ENCODE data around the gene ITCH. TPM values are rescaled to one million over a fixed set of nuclear protein-coding genes. Genes with fewer than 3 reads are reported as not detected.
"Not testable (repeated sequence)": the region's sequence is repeated elsewhere in the genome, so short reads cannot be mapped to it uniquely, and the experiment has no call there.

ITCH gene
- total and polyA plus RNA-seq, 2 experiments from 2014 or later: 14.3 to 39.2 TPM

DNA sequence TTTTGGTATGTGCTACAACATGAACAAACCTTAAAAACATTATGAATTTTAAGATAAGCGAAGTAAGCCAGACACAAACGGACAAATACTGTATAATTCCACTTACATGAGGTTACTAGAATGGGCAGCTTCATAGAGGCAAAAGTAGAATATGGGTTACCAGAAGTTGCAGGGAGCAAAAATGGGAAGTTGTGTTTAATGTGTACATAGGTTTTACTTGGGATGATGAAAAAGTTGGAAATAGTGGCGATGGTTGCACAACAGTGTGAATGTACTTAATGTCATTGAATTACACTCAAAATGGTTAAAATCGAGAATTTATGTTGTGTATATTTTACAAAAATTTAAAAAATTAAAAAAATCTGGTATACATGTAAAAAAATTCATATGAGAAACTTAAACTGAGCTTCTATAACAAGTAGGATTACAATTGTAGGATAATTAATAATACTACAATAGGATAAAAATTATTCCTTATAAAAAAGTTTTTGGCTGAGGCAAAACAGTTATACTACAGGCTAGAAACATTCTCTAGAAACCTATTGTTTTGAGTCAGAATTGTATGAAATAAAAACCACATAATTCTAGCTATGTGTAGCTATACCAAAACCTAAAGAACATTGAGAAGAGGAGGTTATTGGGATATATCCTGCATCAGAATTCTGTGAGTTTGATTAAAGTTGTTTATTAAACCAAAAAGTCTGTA lies 128.3 kb downstream of the ITCH start:
- peaks cover 38% of the 10 kb centered on the region for H3K36me3 ChIP-seq
- no peak overlapping the region for H3K27ac ChIP-seq
- no peaks in the 10 kb centered on the region for H3K9me3 ChIP-seq (ENCODE audit: low read depth)
- no peak for DNase-seq (ENCODE audit: low read depth in 1 of 2, low spot score in 1 of 2)
- TF ChIP-seq CTCF (IDR thresholded peaks at IDR 0.05; ENCODE audit: low read depth, low read length): no peak
- no peaks in the 10 kb centered on the region for H3K4me1 ChIP-seq (ENCODE audit: low read depth)
- no peak overlapping the region for H3K4me3 ChIP-seq
- no peaks in the 10 kb centered on the region for H3K27me3 ChIP-seq

- no peaks in the 10 kb centered on the region for H3K9me3 ChIP-seq (ENCODE audit: low read depth)
- TF ChIP-seq CTCF (IDR thresholded peaks at IDR 0.05; ENCODE audit: low read depth, low read length): no peak
- no peak overlapping the region for H3K4me3 ChIP-seq
- H3K27ac ChIP-seq: no peak overlapping the region
- H3K27me3 ChIP-seq: no peaks in the 10 kb centered on the region
- peaks cover 38% of the 10 kb centered on the region for H3K36me3 ChIP-seq
- no peaks in the 10 kb centered on the region for H3K4me1 ChIP-seq (ENCODE audit: low read depth)
- no peak for DNase-seq (ENCODE audit: low read depth in 1 of 2, low spot score in 1 of 2)
Observed at GRCh38 chr20:34491932-34492509, 128.9 kb downstream of the ITCH start.

DNA sequence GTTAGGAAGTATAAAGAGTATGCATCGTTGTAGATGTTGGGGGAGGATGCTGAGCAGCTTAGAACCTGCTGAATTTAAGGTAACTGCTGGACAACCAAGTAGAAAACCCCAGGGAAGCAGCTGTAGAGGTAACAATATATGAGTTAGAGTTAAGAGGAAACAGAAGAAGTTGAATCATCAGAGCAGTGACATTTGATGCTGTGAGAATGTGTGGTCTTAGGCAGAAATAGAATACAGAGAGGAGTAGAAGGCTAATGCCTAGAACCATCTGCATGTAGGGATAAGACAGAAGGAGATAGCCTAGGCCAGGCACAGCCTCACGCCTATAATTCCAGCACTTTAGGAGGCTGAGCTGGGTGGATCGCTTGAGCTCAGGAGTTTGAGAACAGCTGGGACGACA lies 130.6 kb downstream of the ITCH start:
- H3K36me3 ChIP-seq: peaks cover 35% of the 10 kb centered on the region

DNA sequence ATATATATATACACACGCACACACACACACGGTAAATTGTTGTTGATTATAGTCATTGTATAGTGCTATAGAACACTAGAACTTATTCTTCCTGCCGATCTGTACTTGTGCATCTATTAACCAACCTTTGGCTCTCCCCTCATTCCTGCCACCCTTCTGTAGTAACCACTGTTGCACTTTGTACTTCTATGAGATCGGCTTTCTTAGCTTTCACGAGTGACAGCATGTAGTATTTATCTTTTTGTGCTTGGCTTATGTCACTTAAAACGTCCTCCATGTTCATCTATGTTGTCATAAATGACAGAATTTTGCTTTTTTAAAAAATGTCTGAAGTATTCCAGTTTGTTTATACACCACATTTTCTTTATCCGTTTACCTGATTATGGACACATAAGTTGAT lies 132.2 kb downstream of the ITCH start:
- no peak for DNase-seq (ENCODE audit: low read depth in 1 of 2, low spot score in 1 of 2)
- no peaks in the 10 kb centered on the region for H3K9me3 ChIP-seq (ENCODE audit: low read depth)
- no peak overlapping the region for H3K4me3 ChIP-seq
- peaks cover 25% of the 10 kb centered on the region for H3K36me3 ChIP-seq
- H3K27ac ChIP-seq: no peak overlapping the region
- H3K4me1 ChIP-seq (ENCODE audit: low read depth): no peaks in the 10 kb centered on the region
- no peak for TF ChIP-seq CTCF (IDR thresholded peaks at IDR 0.05; ENCODE audit: low read depth, low read length)
- H3K27me3 ChIP-seq: no peaks in the 10 kb centered on the region

More for the DNA sequence above, 130.6 kb downstream of the ITCH start:
- Histone ChIP-seq H3K9me3 (ENCODE audit: low read depth) (no peaks in the 10 kb centered on the region), H3K4me1 (ENCODE audit: low read depth) (no peaks in the 10 kb centered on the region), H3K27me3 (no peaks in the 10 kb centered on the region), H3K4me3 (no peak overlapping the region), H3K27ac (no peak overlapping the region)
- no peak for DNase-seq (ENCODE audit: low read depth in 1 of 2, low spot score in 1 of 2)
- no peak for TF ChIP-seq CTCF (IDR thresholded peaks at IDR 0.05; ENCODE audit: low read depth, low read length)

DNA sequence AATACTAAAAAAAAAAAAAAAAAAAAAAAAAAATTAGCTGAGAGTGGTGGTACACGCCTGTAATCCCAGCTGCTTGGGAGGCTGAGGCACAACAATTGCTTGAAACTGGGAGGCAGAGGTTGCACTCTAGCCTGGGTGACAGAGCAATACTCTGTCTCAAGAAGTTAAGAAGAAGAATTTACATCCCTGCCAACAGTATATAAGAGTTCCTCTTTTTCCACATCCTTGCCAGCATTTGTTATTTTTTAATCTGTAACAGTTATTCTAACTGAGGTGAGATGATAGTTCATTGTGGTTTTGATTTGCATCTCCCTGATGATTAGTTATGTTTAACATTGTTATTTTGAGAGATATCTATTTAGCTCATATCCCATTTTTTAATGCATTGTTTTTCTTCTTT lies 132.8 kb downstream of the ITCH start:
- Histone ChIP-seq H3K4me1 (ENCODE audit: low read depth) (no peaks in the 10 kb centered on the region), H3K27me3 (no peaks in the 10 kb centered on the region), H3K36me3 (peaks cover 25% of the 10 kb centered on the region), H3K4me3 (no peak overlapping the region), H3K27ac (no peak overlapping the region), H3K9me3 (ENCODE audit: low read depth) (no peaks in the 10 kb centered on the region)
- DNase-seq (ENCODE audit: low read depth in 1 of 2, low spot score in 1 of 2): no peak
- TF ChIP-seq CTCF (IDR thresholded peaks at IDR 0.05; ENCODE audit: low read depth, low read length): no peak

GRCh38 chr20:34497596-34497995 lies 134.5 kb downstream of the ITCH start:
- H3K4me3 ChIP-seq; H3K4me1 ChIP-seq (ENCODE audit: low read depth); H3K27me3 ChIP-seq; DNase-seq (ENCODE audit: low read depth in 1 of 2, low spot score in 1 of 2); H3K27ac ChIP-seq; H3K9me3 ChIP-seq (ENCODE audit: low read depth): not testable (repeated sequence)
- peaks cover 15% of the 10 kb centered on the region for H3K36me3 ChIP-seq
